22Rv1 (cell line): ENCODE results near the gene PRTFDC1.

Experiments
- H3K27ac ChIP-seq: fragments of 450-650 bp; 2 replicates; pipeline ENCODE4 v1.5.1; 2017
- ZFX ChIP-seq: fragments of 450-650 bp; IDR thresholded peaks from 2 replicates; pipeline ENCODE4 v1.6.1; 2017; ENCODE audit warnings: antibody characterized with exemption, borderline replicate concordance
- TF ChIP-seq, protein P1 (sequence below): fragments of 450-650 bp; IDR thresholded peaks from 2 replicates; pipeline ENCODE4 v1.5.1; 2017; ENCODE audit warnings: mild to moderate bottlenecking

PRTFDC1 gene

GRCh38 chr10:24953675-24954074 lies 1.3 kb upstream of the PRTFDC1 start:
- no peak overlapping the region for H3K27ac ChIP-seq
- TF ChIP-seq, protein P1, sequence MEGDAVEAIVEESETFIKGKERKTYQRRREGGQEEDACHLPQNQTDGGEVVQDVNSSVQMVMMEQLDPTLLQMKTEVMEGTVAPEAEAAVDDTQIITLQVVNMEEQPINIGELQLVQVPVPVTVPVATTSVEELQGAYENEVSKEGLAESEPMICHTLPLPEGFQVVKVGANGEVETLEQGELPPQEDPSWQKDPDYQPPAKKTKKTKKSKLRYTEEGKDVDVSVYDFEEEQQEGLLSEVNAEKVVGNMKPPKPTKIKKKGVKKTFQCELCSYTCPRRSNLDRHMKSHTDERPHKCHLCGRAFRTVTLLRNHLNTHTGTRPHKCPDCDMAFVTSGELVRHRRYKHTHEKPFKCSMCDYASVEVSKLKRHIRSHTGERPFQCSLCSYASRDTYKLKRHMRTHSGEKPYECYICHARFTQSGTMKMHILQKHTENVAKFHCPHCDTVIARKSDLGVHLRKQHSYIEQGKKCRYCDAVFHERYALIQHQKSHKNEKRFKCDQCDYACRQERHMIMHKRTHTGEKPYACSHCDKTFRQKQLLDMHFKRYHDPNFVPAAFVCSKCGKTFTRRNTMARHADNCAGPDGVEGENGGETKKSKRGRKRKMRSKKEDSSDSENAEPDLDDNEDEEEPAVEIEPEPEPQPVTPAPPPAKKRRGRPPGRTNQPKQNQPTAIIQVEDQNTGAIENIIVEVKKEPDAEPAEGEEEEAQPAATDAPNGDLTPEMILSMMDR = no peak
- TF ChIP-seq ZFX = no peak

DNA sequence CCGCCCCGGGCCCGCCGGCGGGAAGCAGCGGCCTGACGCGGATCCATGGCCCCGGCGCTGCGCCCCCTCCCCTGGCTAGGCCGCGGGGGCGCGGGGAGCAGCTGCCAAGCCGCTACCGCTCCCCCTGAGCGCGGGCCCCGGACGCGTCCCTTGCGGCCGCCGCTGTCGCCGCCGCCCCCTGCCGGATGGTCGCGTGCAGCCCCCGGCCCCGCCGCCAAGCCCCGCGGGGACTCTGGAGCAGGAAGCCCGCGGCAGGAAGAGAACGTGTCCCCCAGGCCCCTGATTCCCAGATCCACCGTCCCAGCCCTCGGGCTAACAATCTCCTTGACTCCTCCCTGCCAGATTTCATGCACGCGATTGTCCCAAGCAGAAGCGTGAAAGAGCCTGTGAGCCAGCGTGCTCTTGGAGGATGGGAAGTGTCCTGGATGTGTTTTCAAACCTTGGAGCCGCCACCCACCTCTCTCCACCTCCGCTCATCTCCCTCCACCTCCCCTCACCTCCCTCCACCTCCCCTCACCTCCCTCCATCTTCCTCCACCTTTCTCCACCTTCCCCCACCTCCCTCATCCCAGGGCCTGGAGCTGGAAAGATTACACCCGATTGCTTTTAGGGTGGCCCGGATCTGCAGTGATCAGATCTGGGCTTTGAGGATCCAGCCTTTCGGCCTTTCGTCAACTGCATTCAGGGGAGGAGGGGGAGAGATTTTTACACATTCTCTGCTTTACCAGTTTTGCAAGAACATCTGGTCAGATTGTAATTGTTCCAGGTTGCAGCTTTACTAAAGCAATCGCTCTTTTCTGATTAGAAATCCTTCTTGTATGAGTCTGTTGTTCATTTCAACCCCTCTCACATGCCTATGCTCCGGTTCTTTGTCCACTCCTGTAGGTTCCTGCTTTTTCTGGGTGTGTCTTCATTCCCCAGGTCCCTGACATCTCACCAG lies 570 bp upstream of the PRTFDC1 start:
- H3K27ac ChIP-seq = no peak overlapping the region
- TF ChIP-seq, protein P1 = peak; percentile 43
- TF ChIP-seq ZFX = no peak

DNA sequence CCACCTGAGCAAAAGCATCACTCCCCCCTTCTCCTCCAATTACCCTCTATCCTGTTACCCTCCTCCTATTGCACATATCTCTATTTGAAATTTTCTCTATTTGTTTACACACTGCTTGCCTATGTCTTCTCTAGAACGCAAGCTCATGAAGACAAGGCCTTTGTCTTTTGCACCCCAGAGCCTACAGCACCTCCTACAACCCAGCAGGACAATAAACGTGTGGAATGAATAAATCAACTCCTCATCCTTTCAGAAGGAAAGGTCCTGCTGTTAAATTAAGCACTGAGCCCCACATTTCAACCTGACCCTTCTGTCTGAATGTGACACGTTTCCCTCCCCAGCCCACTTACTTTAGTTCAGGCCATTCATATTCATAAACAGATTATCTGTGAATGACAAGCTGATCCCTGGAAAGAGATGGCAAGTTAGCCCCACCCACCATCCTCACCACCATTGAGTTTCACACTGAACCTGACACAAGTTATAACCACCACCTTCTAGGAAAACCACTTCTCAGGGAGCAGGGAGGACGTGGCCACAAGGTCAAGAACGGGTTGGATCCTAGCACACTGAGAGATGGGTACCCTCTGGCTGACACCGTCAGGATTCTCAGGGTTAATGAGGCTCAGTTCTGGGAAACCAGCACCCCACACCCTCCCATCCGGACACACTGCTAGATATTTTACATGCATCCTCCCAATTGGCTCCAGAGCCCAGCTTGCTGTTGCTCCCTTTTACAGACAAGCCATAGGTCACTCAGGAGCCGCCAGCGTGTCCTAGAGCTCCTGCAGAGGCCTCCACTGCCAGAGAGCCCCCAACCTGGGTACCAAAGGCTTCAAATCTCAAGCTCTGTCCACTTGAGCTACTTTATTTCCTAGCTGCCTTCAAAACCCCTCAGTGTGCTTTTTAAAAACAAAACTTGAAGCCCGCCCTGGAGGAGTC lies 934 bp downstream of the PRTFDC1 start:
- no peak for TF ChIP-seq ZFX
- TF ChIP-seq, protein P1 = no peak
- no peak overlapping the region for H3K27ac ChIP-seq

GRCh38 chr10:24950439-24950838 lies 2.0 kb downstream of the PRTFDC1 start:
- H3K27ac ChIP-seq = no peak overlapping the region
- TF ChIP-seq ZFX = no peak
- TF ChIP-seq, protein P1 = no peak

DNA sequence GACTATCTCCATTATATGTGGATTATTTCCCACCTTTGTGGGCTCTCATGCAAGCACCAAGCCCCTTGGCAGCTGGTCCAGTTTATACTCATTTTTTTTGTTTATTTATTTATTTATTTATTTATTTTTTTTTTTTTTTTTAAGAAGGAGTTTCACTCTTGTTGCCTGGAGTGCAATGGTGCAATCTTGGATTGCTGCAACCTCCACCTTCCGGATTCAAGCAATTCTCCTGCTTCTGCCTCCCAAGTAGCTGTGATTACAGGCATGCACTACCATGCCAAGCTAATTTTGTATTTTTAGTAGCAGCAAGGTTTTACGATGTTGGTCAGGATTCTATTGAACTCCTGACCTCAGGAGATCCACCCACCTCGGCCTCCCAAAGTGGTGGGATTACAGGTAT lies 2.8 kb downstream of the PRTFDC1 start:
- TF ChIP-seq, protein P1 = no peak
- TF ChIP-seq ZFX = no peak
- H3K27ac ChIP-seq = no peak overlapping the region

DNA sequence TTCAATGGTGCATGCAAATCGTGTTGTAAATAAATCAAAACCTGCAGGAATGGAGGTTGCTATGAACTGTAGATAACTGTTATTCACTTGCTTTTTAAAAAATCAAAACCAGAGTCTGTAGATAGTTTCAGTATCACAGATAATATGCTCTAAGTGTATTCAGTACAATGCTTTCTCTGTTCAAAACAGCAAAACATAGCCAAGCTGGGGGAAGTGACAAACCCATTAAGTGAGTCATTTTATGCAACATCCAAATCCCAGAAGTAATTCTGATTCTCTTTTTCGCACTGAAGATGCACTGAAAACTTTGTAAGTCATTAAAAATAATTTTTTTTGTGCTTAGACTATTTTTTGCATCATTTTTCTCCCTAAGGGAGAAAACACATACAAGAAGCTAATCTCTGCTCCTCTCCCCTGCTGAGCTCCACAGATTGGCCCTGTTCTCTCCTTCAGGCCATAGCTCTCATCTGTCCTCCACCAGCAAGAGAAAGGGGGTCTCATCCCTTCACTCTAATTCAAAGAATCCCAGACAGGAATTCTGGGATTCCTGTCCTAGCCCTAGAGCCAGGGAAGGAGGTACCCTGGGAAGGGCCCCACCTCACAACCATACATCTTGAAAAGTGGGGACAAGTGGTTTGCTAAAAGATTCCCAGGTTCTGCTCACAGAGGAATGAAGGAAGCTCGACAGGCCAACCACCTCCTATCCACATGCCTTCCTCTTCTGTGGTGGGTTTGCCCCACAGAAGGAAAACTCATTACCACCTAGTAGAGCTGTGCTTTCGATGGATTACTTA lies 4.9 kb downstream of the PRTFDC1 start:
- TF ChIP-seq, protein P1 = no peak
- TF ChIP-seq ZFX = no peak
- H3K27ac ChIP-seq = no peak overlapping the region
